GM18858 (cell line): ENCODE measurements around the gene PPDPF.

Experiments used
- ATAC-seq: cut with Tn5 transposase; IDR thresholded peaks from one replicate; pipeline ENCODE4 v1.9.1; 2021; ENCODE audit not compliant: unreplicated experiment

PPDPF gene

GRCh38 chr20:63487116-63487764 is 33.3 kb upstream of the PPDPF start:
- no peak for ATAC-seq

- ATAC-seq = no peak
These were observed 32.8 kb upstream of the PPDPF start for GRCh38 chr20:63487781-63488241.

GRCh38 chr20:63488315-63489251 is 32.0 kb upstream of the PPDPF start:
- no peak for ATAC-seq

GRCh38 chr20:63490416-63490815 is 30.1 kb upstream of the PPDPF start:
- no peak for ATAC-seq

- no peak for ATAC-seq
These were observed 29.5 kb upstream of the PPDPF start for GRCh38 chr20:63491078-63491477.

GRCh38 chr20:63491635-63492230 is 28.8 kb upstream of the PPDPF start:
- no peak for ATAC-seq

GRCh38 chr20:63492518-63492917 is 28.0 kb upstream of the PPDPF start:
- no peak for ATAC-seq

- ATAC-seq = no peak
These were observed 27.6 kb upstream of the PPDPF start for GRCh38 chr20:63492982-63493381.

GRCh38 chr20:63493563-63494020 is 27.0 kb upstream of the PPDPF start:
- ATAC-seq = no peak

- ATAC-seq = no peak
These were observed 26.5 kb upstream of the PPDPF start for GRCh38 chr20:63494084-63494419.

GRCh38 chr20:63494420-63495166 is 26.0 kb upstream of the PPDPF start:
- no peak for ATAC-seq

GRCh38 chr20:63495167-63495720 is 25.3 kb upstream of the PPDPF start:
- no peak for ATAC-seq

GRCh38 chr20:63495741-63496595 is 24.6 kb upstream of the PPDPF start:
- no peak for ATAC-seq

GRCh38 chr20:63496596-63497120 is 23.9 kb upstream of the PPDPF start:
- ATAC-seq = no peak

GRCh38 chr20:63497138-63497945 is 23.2 kb upstream of the PPDPF start:
- ATAC-seq = no peak

- ATAC-seq = no peak
These were observed 22.3 kb upstream of the PPDPF start for GRCh38 chr20:63497946-63498935.

GRCh38 chr20:63498960-63499337 is 21.6 kb upstream of the PPDPF start, which contains the start of gene EEF1A2:
Gene EEF1A2, minus strand, starts transcription at chr20:63499083. Its CDS starts 1,320 bp downstream, at chr20:63497763.
- no peak for ATAC-seq
